Osteocyte (in vitro differentiated cells): Measurements from ENCODE around the gene POU2AF3. TPM values are rescaled to one million over a fixed set of nuclear protein-coding genes. Genes with fewer than 3 reads are reported as not detected.

ENCODE experiments used
- DNase-seq: peaks from one replicate; pipeline ENCODE4 v3.0.0; 2021; ENCODE audit warnings: mixed read lengths; ENCODE audit not compliant: unreplicated experiment; ENCODE audit errors: extremely low spot score
- H3K27ac Mint-ChIP-seq: one replicate; pipeline ENCODE4 v1.8.0; 2021; ENCODE audit warnings: mild to moderate bottlenecking, mixed read lengths; ENCODE audit not compliant: unreplicated experiment
- H3K27me3 Mint-ChIP-seq: one replicate; pipeline ENCODE4 v1.8.0; 2021; ENCODE audit warnings: mixed read lengths; ENCODE audit not compliant: unreplicated experiment
- H3K36me3 Mint-ChIP-seq: one replicate; pipeline ENCODE4 v1.8.0; 2021; ENCODE audit warnings: mixed read lengths; ENCODE audit not compliant: unreplicated experiment
- H3K4me1 Mint-ChIP-seq: one replicate; pipeline ENCODE4 v1.8.0; 2021; ENCODE audit warnings: mixed read lengths; ENCODE audit not compliant: unreplicated experiment
- H3K4me3 Mint-ChIP-seq: one replicate; pipeline ENCODE4 v1.8.0; 2021; ENCODE audit warnings: mild to moderate bottlenecking, moderate library complexity, mixed read lengths; ENCODE audit not compliant: unreplicated experiment
- H3K9me3 Mint-ChIP-seq: one replicate; pipeline ENCODE4 v1.8.0; 2021; ENCODE audit warnings: mixed read lengths; ENCODE audit not compliant: unreplicated experiment
- CTCF ChIP-seq: fragments of 200-600 bp; sonication (generic); IDR thresholded peaks from 2 replicates; pipeline ENCODE4 v1.5.0; 2021; ENCODE audit warnings: antibody characterized with exemption, mild to moderate bottlenecking, moderate library complexity
- total RNA-seq: library from RNA; stranded (reverse); gene quantifications from 2 replicates; pipeline ENCODE4 v1.2.1, GENCODE V29; 2021

The POU2AF3 gene
- total RNA-seq, 1 donor from 2014 or later: not detected

GRCh38 chr11:111354601-111354891 is 56.2 kb downstream of the POU2AF3 start:
- Mint-ChIP-seq H3K4me3 (no peak overlapping the region), H3K4me1 (no peaks in the 10 kb centered on the region), H3K9me3 (no peaks in the 10 kb centered on the region), H3K36me3 (no peaks in the 10 kb centered on the region), H3K27me3 (peaks cover 13% of the 10 kb centered on the region), H3K27ac (no peak overlapping the region)
- no peak for TF ChIP-seq CTCF
- DNase-seq: no peak

GRCh38 chr11:111355101-111355500 is 56.8 kb downstream of the POU2AF3 start:
- Mint-ChIP-seq H3K36me3 (no peaks in the 10 kb centered on the region), H3K4me1 (no peaks in the 10 kb centered on the region), H3K27ac (no peak overlapping the region), H3K9me3 (no peaks in the 10 kb centered on the region), H3K4me3 (no peak overlapping the region), H3K27me3 (peaks cover 10% of the 10 kb centered on the region)
- no peak for DNase-seq
- no peak for TF ChIP-seq CTCF

- Mint-ChIP-seq H3K9me3 (no peaks in the 10 kb centered on the region), H3K27ac (no peak overlapping the region), H3K27me3 (peaks cover 2% of the 10 kb centered on the region), H3K4me3 (no peak overlapping the region), H3K4me1 (no peaks in the 10 kb centered on the region), H3K36me3 (no peaks in the 10 kb centered on the region)
- no peak for TF ChIP-seq CTCF
- no peak for DNase-seq
These were observed 57.8 kb downstream of the POU2AF3 start for GRCh38 chr11:111355956-111356659.

DNA sequence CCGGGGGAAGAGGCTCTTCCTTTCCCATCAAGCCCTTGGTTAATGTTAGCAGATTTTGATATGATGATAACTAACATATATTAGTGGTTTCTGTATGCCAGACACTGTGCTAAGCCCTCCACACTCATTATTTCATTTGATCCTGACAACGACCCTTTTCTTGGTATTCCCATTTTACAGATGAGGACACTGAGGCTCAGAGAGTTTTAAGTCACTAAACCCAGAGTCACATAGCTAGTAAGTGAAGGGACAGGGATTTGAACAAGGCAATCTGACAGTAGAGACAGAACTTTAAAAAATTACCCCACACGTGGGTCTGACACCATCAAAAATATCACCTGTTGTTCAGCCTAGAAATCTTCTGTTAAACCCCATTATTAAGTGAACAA is 58.3 kb downstream of the POU2AF3 start:
- H3K36me3 Mint-ChIP-seq: no peaks in the 10 kb centered on the region
- no peaks in the 10 kb centered on the region for H3K9me3 Mint-ChIP-seq
- no peaks in the 10 kb centered on the region for H3K4me1 Mint-ChIP-seq
- DNase-seq: no peak
- no peak overlapping the region for H3K4me3 Mint-ChIP-seq
- no peaks in the 10 kb centered on the region for H3K27me3 Mint-ChIP-seq
- no peak overlapping the region for H3K27ac Mint-ChIP-seq
- TF ChIP-seq CTCF: no peak

GRCh38 chr11:111357150-111358037 is 59.0 kb downstream of the POU2AF3 start:
- Mint-ChIP-seq H3K4me3 (no peak overlapping the region), H3K4me1 (no peaks in the 10 kb centered on the region), H3K9me3 (no peaks in the 10 kb centered on the region)

More at GRCh38 chr11:111357150-111358037, 59.0 kb downstream of the POU2AF3 start:
- no peak for DNase-seq
- no peaks in the 10 kb centered on the region for H3K27me3 Mint-ChIP-seq
- H3K36me3 Mint-ChIP-seq: no peaks in the 10 kb centered on the region
- no peak overlapping the region for H3K27ac Mint-ChIP-seq
- TF ChIP-seq CTCF: no peak
